Transverse colon (tissue), 4 donors: ENCODE measurements around the gene NOTUM. TPM values are rescaled to one million over a fixed set of nuclear protein-coding genes. Genes with fewer than 3 reads are reported as not detected.

Experiments used
- DNase-seq: peaks from one replicate; pipeline ENCODE4 v3.0.0-alpha.2; 2019
- H3K27ac ChIP-seq, 4 donors: fragments of 200-600 bp; sonication (generic); 2 replicates each; pipeline ENCODE4 v1.5.1; 2016 to 2018; ENCODE audit warnings: inconsistent platforms in 4 of 4
- H3K27me3 ChIP-seq: fragments of 200-600 bp; sonication (generic); 2 replicates; pipeline ENCODE4 v1.5.1; 2017; ENCODE audit warnings: inconsistent platforms
- H3K36me3 ChIP-seq, 4 donors: fragments of 200-600 bp; sonication (generic); 2 replicates each; pipeline ENCODE4 v1.5.1; 2017 to 2019; ENCODE audit warnings: inconsistent platforms in 4 of 4
- H3K4me1 ChIP-seq, 4 donors: fragments of 200-600 bp; sonication (generic); 2 replicates each; pipeline ENCODE4 v1.5.1; 2017 to 2020; ENCODE audit warnings: inconsistent platforms in 4 of 4
- H3K4me3 ChIP-seq, 4 donors: fragments of 200-600 bp; sonication (generic); 1 replicate in 1 of 4; 2 replicates in 3 of 4; pipeline versions ENCODE4 v1.5.1 to v1.6.1; 2017 to 2019; ENCODE audit warnings: inconsistent platforms in 4 of 4
- H3K9me3 ChIP-seq, 2 donors: fragments of 200-600 bp; sonication (generic); 2 replicates each; pipeline ENCODE4 v1.5.1; 2017 to 2019; ENCODE audit warnings: inconsistent platforms in 2 of 2
- EP300 ChIP-seq: sonication (generic); formaldehyde crosslinking; IDR thresholded peaks from one replicate; pipeline ENCODE4 v1.6.1; 2017; ENCODE audit warnings: antibody characterized with exemption, low read depth
- POLR2A ChIP-seq: fragments of 450-650 bp; IDR thresholded peaks from one replicate; pipeline ENCODE4 v1.6.1; 2016; ENCODE audit warnings: antibody characterized with exemption, mild to moderate bottlenecking, moderate library complexity
- POLR2AphosphoS5 ChIP-seq, 3 donors: sonication (generic); formaldehyde crosslinking; IDR thresholded peaks; one replicate each; pipeline ENCODE4 v1.6.1; 2016; ENCODE audit warnings: antibody characterized with exemption in 3 of 3
- WGBS, 2 donors: methylation state at CpG; one replicate each; pipeline ENCODE4 v1.1.5; 2018; ENCODE audit warnings: low coverage in 1 of 2; 5-methylcytosine and 5-hydroxymethylcytosine counted together
- in situ Hi-C, 4 donors: fragments of 200-750 bp; cut with MboI; loops; one replicate each; pipeline versions ENCODE4 v1.15.0 to v1.15.1; 2017; ENCODE audit warnings: low sequenced_read_pairs in 3 of 4, low pct_ligation_motif_present in 1 of 4, low pct_unique_long_range_greater_than_20kb in 1 of 4
- intact Hi-C: fragments of 100-400 bp; cut with DNase I; formaldehyde crosslinking; loops from one replicate; pipeline ENCODE4 v1.15.1; 2023; ENCODE audit warnings: low total_unique reads
- total RNA-seq, 4 donors: library from RNA; depleted of rRNA; stranded (reverse); fragments of >200 nt; gene quantifications; one replicate each; pipeline ENCODE4 v1.1.0, GENCODE V29; 2016
- TF ChIP-seq, protein P1 (sequence below), 5 experiments: fragments of 200-600 bp in 3 of 5; fragments of 450-650 bp in 2 of 5; sonication (generic) in 3 of 5; IDR thresholded peaks; 1 replicate in 2 of 5; 2 replicates in 3 of 5; pipeline ENCODE4 v1.5.1; 2016 to 2017; ENCODE audit warnings: antibody characterized with exemption in 5 of 5, inconsistent platforms in 3 of 5, mild to moderate bottlenecking in 2 of 5, moderate library complexity in 1 of 5

NOTUM gene
- total RNA-seq, 4 donors from 2014 or later = not detected

DNA sequence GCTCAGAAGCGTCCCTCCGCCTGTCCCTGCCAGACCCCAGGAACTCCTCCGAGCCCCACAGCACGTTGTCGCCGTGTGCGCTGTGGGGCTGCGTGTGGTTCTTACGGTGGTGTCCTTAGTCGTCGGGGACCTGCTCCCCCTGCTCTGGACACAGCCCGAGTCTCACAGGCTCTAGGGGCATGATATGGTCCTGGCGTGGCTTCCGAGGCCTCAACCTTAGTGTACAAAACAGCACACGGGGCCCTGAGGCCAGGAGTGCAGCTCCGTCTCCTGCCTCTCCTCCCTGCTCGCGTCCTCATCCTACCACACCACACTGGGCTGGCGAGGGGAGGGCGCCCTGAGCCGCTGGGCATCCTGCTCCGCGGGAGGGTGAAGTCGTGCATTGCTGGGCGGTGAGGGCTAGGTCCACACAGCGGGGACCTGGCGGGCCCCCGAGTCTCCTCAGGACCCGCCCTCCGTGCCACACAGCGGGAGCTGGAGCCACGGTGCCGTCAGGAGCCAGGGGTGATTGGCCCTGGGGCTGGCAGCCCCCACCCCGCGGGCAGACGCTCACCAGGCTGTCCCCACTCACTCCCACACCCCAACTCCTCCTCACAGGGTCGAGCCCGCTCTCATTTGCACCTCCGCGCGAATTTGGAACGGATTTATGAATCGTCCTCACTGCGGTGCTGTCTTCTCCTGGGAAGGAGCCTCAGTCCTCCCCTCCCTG lies 32.3 kb downstream of the NOTUM start:
- peak overlapping the region; percentile 14 to 99 (median 72) for H3K4me3 ChIP-seq
- H3K36me3 ChIP-seq = no peaks in the 10 kb centered on the region
- H3K9me3 ChIP-seq = no peaks in the 10 kb centered on the region
- peak overlapping the region in 1 of 4 donors; percentile 99 for H3K27ac ChIP-seq
- WGBS, 2 donors = 24% methylated on average over 44 of the region's 44 CpGs; no CpG with 5 or more reads in 1 of the 2 donors
- no peak for DNase-seq
- TF ChIP-seq EP300 (no peak), POLR2A (no peak), POLR2AphosphoS5 (IDR thresholded peaks at IDR 0.05) (no peak)
- TF ChIP-seq, protein P1, sequence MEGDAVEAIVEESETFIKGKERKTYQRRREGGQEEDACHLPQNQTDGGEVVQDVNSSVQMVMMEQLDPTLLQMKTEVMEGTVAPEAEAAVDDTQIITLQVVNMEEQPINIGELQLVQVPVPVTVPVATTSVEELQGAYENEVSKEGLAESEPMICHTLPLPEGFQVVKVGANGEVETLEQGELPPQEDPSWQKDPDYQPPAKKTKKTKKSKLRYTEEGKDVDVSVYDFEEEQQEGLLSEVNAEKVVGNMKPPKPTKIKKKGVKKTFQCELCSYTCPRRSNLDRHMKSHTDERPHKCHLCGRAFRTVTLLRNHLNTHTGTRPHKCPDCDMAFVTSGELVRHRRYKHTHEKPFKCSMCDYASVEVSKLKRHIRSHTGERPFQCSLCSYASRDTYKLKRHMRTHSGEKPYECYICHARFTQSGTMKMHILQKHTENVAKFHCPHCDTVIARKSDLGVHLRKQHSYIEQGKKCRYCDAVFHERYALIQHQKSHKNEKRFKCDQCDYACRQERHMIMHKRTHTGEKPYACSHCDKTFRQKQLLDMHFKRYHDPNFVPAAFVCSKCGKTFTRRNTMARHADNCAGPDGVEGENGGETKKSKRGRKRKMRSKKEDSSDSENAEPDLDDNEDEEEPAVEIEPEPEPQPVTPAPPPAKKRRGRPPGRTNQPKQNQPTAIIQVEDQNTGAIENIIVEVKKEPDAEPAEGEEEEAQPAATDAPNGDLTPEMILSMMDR (IDR thresholded peaks at IDR 0.05) = no peak
- H3K27me3 ChIP-seq = peaks cover 17% of the 10 kb centered on the region
- in situ Hi-C loops = no loop called here
- intact Hi-C loops = no loop called here
- peaks cover 27 to 50% (median 42%) of the 10 kb centered on the region in 4 donors for H3K4me1 ChIP-seq

DNA sequence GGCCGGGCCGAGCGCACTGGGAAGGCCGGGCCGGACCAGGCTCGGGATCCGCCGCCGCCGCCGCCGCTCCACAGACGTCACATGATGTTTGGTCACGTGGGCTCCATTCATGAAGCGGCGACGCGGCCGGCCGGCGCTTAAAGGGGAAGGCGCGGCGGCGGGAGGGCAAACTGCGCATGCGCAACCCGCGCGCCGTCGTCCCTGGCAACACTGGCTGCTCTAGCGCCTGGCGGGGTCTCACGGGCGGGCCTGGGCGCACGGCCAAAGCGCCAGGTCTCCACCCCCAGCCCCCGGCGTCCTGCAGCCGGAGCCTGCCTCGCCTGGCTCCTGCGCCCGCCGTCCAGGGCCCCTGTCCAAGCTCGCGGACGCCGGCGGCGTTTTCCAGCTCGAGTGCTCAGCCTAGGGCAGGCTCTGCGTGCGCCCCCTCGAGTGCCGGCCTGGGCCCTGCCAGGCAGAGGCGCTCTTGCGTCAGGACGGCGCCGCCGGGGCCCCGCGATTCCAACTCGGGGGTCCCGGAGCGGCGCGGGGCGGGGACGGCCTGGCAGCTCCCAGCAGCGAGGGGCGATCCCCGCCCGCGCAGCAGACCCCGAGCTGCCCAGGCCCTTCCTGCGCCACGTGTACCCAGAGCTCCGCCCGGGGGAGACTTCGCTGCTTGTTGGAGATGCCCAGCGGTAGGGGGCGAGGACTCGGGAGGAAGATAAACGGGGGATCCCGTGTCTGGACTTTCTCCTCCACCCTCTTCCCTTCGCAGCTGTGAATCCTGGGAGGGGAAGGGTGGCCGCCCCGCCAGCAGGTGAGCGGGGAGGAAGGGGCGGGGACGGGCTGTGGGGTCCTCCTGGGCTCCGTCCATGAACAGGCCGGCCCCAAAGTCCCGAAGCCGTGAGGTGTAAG lies 33.1 kb downstream of the NOTUM start, which contains the start of gene MAFG:
Gene MAFG, minus strand, starts transcription at position 83 of the 891 bp plus-strand sequence. CDS start 4,550 bp downstream, outside the sequence.
- WGBS, 2 donors = 1% methylated on average over 77 of the region's 98 CpGs; no CpG with 5 or more reads in 1 of the 2 donors
- in situ Hi-C loops = no loop called here
- intact Hi-C loops = no loop called here

DNA sequence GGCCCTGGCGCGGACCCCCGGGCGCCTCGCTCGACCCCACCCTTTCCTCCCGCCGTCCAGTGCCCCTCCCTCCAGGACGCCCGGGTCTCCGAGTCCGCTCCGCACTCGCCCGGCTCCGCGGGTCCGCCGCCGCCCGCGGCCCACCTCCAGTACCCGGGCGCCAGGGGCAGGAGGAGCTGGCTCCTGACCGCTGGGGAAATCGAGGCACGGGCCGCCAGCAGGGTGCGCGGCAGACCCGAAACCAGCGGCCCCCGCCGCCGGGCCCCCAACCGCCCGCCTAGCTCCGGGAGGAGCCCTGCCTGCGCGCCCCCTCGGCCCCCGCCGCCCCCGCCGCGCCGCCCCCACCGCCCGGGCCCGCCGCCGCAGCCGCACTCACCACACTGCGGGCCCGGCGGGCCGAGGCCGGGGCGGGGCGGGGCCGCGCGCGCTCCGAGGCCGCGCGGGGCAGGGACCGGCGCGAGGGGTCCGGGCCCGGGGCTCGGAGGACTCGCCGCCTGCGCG lies 33.8 kb downstream of the NOTUM start:
- in situ Hi-C loops = no loop called here
- Histone ChIP-seq H3K4me3 (peak overlapping the region; percentile 71 to 99 (median 82)), H3K4me1 (peaks cover 34 to 64% (median 57%) of the 10 kb centered on the region in 4 donors), H3K27me3 (peaks cover 17% of the 10 kb centered on the region), H3K27ac (peak overlapping the region; percentile 97 to 99 (median 97)), H3K36me3 (peaks cover 0 to 6% (median under 1%) of the 10 kb centered on the region in 4 donors), H3K9me3 (no peaks in the 10 kb centered on the region)
- intact Hi-C loops = no loop called here
- TF ChIP-seq, protein P1 (IDR thresholded peaks at IDR 0.05) = no peak
- TF ChIP-seq POLR2AphosphoS5 (IDR thresholded peaks at IDR 0.05) = no peak
- TF ChIP-seq EP300 = no peak
- no peak for TF ChIP-seq POLR2A
- 0% methylated on average over 8 of the region's 78 CpGs; no CpG with 5 or more reads in 1 of the 2 donors for WGBS, 2 donors
- DNase-seq = no peak

More for the DNA sequence above, 33.1 kb downstream of the NOTUM start, which contains the start of gene MAFG:
- Histone ChIP-seq H3K36me3 (no peaks in the 10 kb centered on the region), H3K27ac (peak within 1 kb of the TSS; percentile 97 to 99 (median 97)), H3K4me1 (peaks cover 29 to 58% (median 50%) of the 10 kb centered on the region in 4 donors), H3K9me3 (no peaks in the 10 kb centered on the region), H3K27me3 (peaks cover 17% of the 10 kb centered on the region), H3K4me3 (peak within 1 kb of the TSS; percentile 71 to 99 (median 82))
- DNase-seq = peak; percentile 91
- TF ChIP-seq EP300 (no peak), POLR2AphosphoS5 (IDR thresholded peaks at IDR 0.05) (peak; percentile 79 to 83 (median 81))
- TF ChIP-seq, protein P1 (IDR thresholded peaks at IDR 0.05) = peak in 2 of 5 experiments; percentile 12 to 16
